GM23338 (cell line): Measurements from ENCODE around the gene ENTPD5. TPM values are rescaled to one million over a fixed set of nuclear protein-coding genes. Genes with fewer than 3 reads are reported as not detected.

ENCODE experiments used
- ATAC-seq: fragments of 200-7000 bp; cut with Tn5 transposase; 3 replicates; pipeline ENCODE4 v1.9.1; 2020
- DNase-seq: peaks from one replicate; pipeline ENCODE4 v3.0.0-alpha.2; 2015; ENCODE audit warnings: low spot score
- H2AFZ ChIP-seq: fragments of 200-600 bp; sonication (generic); 2 replicates; pipeline ENCODE4 v1.8.0; 2016; ENCODE audit warnings: antibody characterized with exemption, mild to moderate bottlenecking, moderate library complexity
- H3F3A ChIP-seq: fragments of 200-600 bp; sonication (generic); replicated peaks from 2 replicates; pipeline ENCODE4 v1.8.0; 2017; ENCODE audit warnings: antibody characterized with exemption, mixed run types, low read depth
- H3K27ac ChIP-seq: fragments of 200-600 bp; sonication (generic); 2 replicates; pipeline ENCODE4 v1.6.1; 2016; ENCODE audit warnings: low read depth
- H3K27me3 ChIP-seq: fragments of 200-600 bp; sonication (generic); 2 replicates; pipeline ENCODE4 v1.8.0; 2016; ENCODE audit warnings: mild to moderate bottlenecking, mixed run types, moderate library complexity; ENCODE audit not compliant: insufficient read depth
- H3K36me3 ChIP-seq: fragments of 200-600 bp; sonication (generic); 2 replicates; pipeline ENCODE4 v1.8.0; 2016; ENCODE audit warnings: mild to moderate bottlenecking; ENCODE audit not compliant: insufficient read depth
- H3K4me1 ChIP-seq: fragments of 200-600 bp; sonication (generic); 2 replicates; pipeline ENCODE4 v1.8.0; 2016; ENCODE audit warnings: mild to moderate bottlenecking, moderate library complexity; ENCODE audit not compliant: insufficient read depth
- H3K4me2 ChIP-seq: fragments of 200-600 bp; sonication (generic); 2 replicates; pipeline ENCODE4 v1.7.1; 2017; ENCODE audit warnings: mixed run types
- H3K4me3 ChIP-seq: fragments of 200-600 bp; sonication (generic); 2 replicates; pipeline ENCODE4 v1.6.1; 2016; ENCODE audit warnings: mixed run types
- H3K79me2 ChIP-seq: fragments of 200-600 bp; sonication (generic); replicated peaks from 2 replicates; pipeline ENCODE4 v1.8.0; 2017; ENCODE audit warnings: mild to moderate bottlenecking; ENCODE audit not compliant: insufficient read depth
- H3K9me2 ChIP-seq: fragments of 200-600 bp; sonication (generic); 2 replicates; pipeline ENCODE4 v1.8.0; 2017; ENCODE audit not compliant: insufficient read depth
- H4K20me1 ChIP-seq: fragments of 200-600 bp; sonication (generic); replicated peaks from 2 replicates; pipeline ENCODE4 v1.8.0; 2017; ENCODE audit warnings: mild to moderate bottlenecking; ENCODE audit not compliant: insufficient read depth
- H3K27ac Mint-ChIP-seq: 2 replicates; pipeline ENCODE4 v1.8.0; 2020; ENCODE audit warnings: inconsistent platforms, mild to moderate bottlenecking, moderate library complexity, mixed read lengths
- H3K27me3 Mint-ChIP-seq: 3 replicates; pipeline ENCODE4 v1.8.0; 2022; ENCODE audit warnings: low read depth, mild to moderate bottlenecking, moderate library complexity, mixed read lengths, inconsistent platforms; ENCODE audit not compliant: insufficient read depth, poor library complexity
- H3K36me3 Mint-ChIP-seq: 3 replicates; pipeline ENCODE4 v1.8.0; 2021; ENCODE audit warnings: low read depth, mild to moderate bottlenecking, inconsistent platforms, moderate library complexity, mixed read lengths
- H3K4me1 Mint-ChIP-seq: 3 replicates; pipeline ENCODE4 v1.8.0; 2020; ENCODE audit warnings: mild to moderate bottlenecking, inconsistent platforms, mixed read lengths
- H3K4me3 Mint-ChIP-seq: 3 replicates; pipeline ENCODE4 v1.8.0; 2021; ENCODE audit warnings: moderate library complexity, mild to moderate bottlenecking, inconsistent platforms, mixed read lengths
- H3K9me3 Mint-ChIP-seq: 3 replicates; pipeline ENCODE4 v1.8.0; 2020; ENCODE audit warnings: moderate library complexity, mild to moderate bottlenecking, inconsistent platforms, mixed read lengths
- CREB1 ChIP-seq: fragments of 250-450 bp; sonication (Bioruptor Pico); IDR thresholded peaks from 2 replicates; pipeline ENCODE4 v1.5.0; 2020; ENCODE audit warnings: low read depth, mild to moderate bottlenecking, moderate library complexity
- EZH2 ChIP-seq: fragments of 200-600 bp; sonication (generic); IDR thresholded peaks from one replicate; pipeline ENCODE4 v1.8.0; 2017; ENCODE audit warnings: antibody characterized with exemption, mild to moderate bottlenecking, low read depth; ENCODE audit not compliant: unreplicated experiment
- EZH2phosphoT487 ChIP-seq: fragments of 200-600 bp; sonication (generic); IDR thresholded peaks from one replicate; pipeline ENCODE4 v1.8.1; 2018; ENCODE audit warnings: antibody characterized with exemption; ENCODE audit not compliant: unreplicated experiment
- JUNB ChIP-seq: IDR thresholded peaks from one replicate; pipeline ENCODE4 v1.6.1; 2016; ENCODE audit warnings: antibody characterized with exemption; ENCODE audit not compliant: unreplicated experiment
- NANOG ChIP-seq: IDR thresholded peaks from 2 replicates; pipeline ENCODE4 v1.6.1; 2016; ENCODE audit warnings: antibody characterized with exemption, borderline replicate concordance
- POLR2AphosphoS5 ChIP-seq: IDR thresholded peaks from 2 replicates; pipeline ENCODE4 v1.6.1; 2016; ENCODE audit warnings: antibody characterized with exemption, low read depth
- STAT1 ChIP-seq: IDR thresholded peaks from one replicate; pipeline ENCODE4 v1.6.1; 2016; ENCODE audit warnings: antibody characterized with exemption; ENCODE audit not compliant: unreplicated experiment
- ZNF114 ChIP-seq: fragments of 250-450 bp; sonication (Bioruptor Pico); IDR thresholded peaks from 2 replicates; pipeline ENCODE4 v1.5.0; 2020; ENCODE audit warnings: mild to moderate bottlenecking, moderate library complexity
- ZNF331 ChIP-seq: fragments of 250-450 bp; sonication (Bioruptor Pico); IDR thresholded peaks from 2 replicates; pipeline ENCODE4 v1.5.0; 2020; ENCODE audit warnings: low read depth, mild to moderate bottlenecking, moderate library complexity
- polyA plus RNA-seq: library from polyadenylated mRNA; unstranded; fragments of >200 nt; fragmentation: Nextera tagmentation; extraction: Ambion mirVana; gene quantifications from 2 replicates; pipeline ENCODE4 v1.2.1, GENCODE V29; 2016
- total RNA-seq: library from RNA; depleted of rRNA; stranded (reverse); fragments of >200 nt; shearing (Covaris generic); gene quantifications from 2 replicates; pipeline ENCODE4 v1.2.3, GENCODE V29; 2014
- TF ChIP-seq, protein P1 (sequence below): fragments of 250-450 bp; sonication (Bioruptor Pico); IDR thresholded peaks from 2 replicates; pipeline ENCODE4 v1.5.0; 2020; ENCODE audit warnings: mild to moderate bottlenecking, moderate library complexity
- TF ChIP-seq, protein P2 (sequence below): IDR thresholded peaks from one replicate; pipeline ENCODE4 v1.6.1; 2018; ENCODE audit warnings: antibody characterized with exemption; ENCODE audit not compliant: unreplicated experiment
- TF ChIP-seq, protein P3 (sequence below): IDR thresholded peaks from 2 replicates; pipeline ENCODE4 v1.6.1; 2016; ENCODE audit warnings: antibody characterized with exemption
- TF ChIP-seq, protein P4 (sequence below), 2 experiments: fragments of 200-600 bp in 1 of 2; sonication (generic) in 1 of 2; conservative IDR thresholded peaks; 2 replicates each; pipeline versions ENCODE4 v1.5.1 to v1.6.1; 2016 to 2017; ENCODE audit warnings: antibody characterized with exemption in 2 of 2, low read depth in 2 of 2, mild to moderate bottlenecking in 2 of 2, moderate library complexity in 1 of 2

The ENTPD5 gene
- total and polyA plus RNA-seq, 2 experiments from 2014 or later, result 4.6 to 5.5 TPM

DNA sequence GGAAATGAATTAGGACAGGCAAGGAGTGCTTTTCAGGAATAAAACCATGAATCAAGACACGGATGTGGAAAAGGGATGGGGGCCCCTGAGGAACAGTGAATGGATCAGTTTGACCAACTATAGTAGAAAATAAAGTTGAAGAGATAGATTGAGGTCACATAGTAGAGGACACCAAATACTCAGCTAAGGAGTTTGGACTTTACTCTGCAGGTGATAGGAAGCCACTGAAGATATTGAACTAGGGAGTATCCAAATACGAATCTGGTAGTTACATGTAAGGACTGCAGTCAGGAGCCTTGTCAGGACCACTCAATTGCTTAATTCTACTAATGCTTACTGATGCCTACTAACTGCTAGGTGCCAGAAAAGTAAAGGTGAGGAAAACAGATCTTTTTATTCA lies 20.4 kb downstream of the ENTPD5 start:
- no peak overlapping the region for H3K4me2 ChIP-seq

More for the DNA sequence above, 20.4 kb downstream of the ENTPD5 start:
- Histone ChIP-seq H3F3A (no peaks in the 10 kb centered on the region), H4K20me1 (no peaks in the 10 kb centered on the region; the same call in 1 of the 2 replicates), H3K27me3 (no peaks in the 10 kb centered on the region), H3K36me3 (no peaks in the 10 kb centered on the region), H2AFZ (no peak overlapping the region), H3K27ac (no peak overlapping the region), H3K79me2 (no peaks in the 10 kb centered on the region), H3K9me2 (no peaks in the 10 kb centered on the region), H3K4me1 (no peaks in the 10 kb centered on the region), H3K4me3 (no peak overlapping the region)
- DNase-seq (no peak), ATAC-seq (no peak)
- TF ChIP-seq, protein P1, sequence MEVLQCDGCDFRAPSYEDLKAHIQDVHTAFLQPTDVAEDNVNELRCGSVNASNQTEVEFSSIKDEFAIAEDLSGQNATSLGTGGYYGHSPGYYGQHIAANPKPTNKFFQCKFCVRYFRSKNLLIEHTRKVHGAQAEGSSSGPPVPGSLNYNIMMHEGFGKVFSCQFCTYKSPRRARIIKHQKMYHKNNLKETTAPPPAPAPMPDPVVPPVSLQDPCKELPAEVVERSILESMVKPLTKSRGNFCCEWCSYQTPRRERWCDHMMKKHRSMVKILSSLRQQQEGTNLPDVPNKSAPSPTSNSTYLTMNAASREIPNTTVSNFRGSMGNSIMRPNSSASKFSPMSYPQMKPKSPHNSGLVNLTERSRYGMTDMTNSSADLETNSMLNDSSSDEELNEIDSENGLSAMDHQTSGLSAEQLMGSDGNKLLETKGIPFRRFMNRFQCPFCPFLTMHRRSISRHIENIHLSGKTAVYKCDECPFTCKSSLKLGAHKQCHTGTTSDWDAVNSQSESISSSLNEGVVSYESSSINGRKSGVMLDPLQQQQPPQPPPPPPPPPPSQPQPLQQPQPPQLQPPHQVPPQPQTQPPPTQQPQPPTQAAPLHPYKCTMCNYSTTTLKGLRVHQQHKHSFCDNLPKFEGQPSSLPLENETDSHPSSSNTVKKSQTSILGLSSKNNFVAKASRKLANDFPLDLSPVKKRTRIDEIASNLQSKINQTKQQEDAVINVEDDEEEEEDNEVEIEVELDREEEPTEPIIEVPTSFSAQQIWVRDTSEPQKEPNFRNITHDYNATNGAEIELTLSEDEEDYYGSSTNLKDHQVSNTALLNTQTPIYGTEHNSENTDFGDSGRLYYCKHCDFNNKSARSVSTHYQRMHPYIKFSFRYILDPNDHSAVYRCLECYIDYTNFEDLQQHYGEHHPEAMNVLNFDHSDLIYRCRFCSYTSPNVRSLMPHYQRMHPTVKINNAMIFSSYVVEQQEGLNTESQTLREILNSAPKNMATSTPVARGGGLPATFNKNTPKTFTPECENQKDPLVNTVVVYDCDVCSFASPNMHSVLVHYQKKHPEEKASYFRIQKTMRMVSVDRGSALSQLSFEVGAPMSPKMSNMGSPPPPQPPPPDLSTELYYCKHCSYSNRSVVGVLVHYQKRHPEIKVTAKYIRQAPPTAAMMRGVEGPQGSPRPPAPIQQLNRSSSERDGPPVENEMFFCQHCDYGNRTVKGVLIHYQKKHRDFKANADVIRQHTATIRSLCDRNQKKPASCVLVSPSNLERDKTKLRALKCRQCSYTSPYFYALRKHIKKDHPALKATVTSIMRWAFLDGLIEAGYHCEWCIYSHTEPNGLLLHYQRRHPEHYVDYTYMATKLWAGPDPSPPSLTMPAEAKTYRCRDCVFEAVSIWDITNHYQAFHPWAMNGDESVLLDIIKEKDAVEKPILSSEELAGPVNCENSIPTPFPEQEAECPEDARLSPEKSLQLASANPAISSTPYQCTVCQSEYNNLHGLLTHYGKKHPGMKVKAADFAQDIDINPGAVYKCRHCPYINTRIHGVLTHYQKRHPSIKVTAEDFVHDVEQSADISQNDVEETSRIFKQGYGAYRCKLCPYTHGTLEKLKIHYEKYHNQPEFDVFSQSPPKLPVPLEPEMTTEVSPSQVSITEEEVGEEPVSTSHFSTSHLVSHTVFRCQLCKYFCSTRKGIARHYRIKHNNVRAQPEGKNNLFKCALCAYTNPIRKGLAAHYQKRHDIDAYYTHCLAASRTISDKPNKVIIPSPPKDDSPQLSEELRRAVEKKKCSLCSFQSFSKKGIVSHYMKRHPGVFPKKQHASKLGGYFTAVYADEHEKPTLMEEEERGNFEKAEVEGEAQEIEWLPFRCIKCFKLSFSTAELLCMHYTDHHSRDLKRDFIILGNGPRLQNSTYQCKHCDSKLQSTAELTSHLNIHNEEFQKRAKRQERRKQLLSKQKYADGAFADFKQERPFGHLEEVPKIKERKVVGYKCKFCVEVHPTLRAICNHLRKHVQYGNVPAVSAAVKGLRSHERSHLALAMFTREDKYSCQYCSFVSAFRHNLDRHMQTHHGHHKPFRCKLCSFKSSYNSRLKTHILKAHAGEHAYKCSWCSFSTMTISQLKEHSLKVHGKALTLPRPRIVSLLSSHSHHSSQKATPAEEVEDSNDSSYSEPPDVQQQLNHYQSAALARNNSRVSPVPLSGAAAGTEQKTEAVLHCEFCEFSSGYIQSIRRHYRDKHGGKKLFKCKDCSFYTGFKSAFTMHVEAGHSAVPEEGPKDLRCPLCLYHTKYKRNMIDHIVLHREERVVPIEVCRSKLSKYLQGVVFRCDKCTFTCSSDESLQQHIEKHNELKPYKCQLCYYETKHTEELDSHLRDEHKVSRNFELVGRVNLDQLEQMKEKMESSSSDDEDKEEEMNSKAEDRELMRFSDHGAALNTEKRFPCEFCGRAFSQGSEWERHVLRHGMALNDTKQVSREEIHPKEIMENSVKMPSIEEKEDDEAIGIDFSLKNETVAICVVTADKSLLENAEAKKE (CRISPR knock-in tag), result no peak
- no peak for TF ChIP-seq EZH2phosphoT487
- no peak for TF ChIP-seq JUNB
- TF ChIP-seq ZNF114 (CRISPR knock-in tag), result no peak
- no peak for TF ChIP-seq POLR2AphosphoS5
- TF ChIP-seq EZH2, result no peak
- TF ChIP-seq NANOG, result no peak
- TF ChIP-seq, protein P2, sequence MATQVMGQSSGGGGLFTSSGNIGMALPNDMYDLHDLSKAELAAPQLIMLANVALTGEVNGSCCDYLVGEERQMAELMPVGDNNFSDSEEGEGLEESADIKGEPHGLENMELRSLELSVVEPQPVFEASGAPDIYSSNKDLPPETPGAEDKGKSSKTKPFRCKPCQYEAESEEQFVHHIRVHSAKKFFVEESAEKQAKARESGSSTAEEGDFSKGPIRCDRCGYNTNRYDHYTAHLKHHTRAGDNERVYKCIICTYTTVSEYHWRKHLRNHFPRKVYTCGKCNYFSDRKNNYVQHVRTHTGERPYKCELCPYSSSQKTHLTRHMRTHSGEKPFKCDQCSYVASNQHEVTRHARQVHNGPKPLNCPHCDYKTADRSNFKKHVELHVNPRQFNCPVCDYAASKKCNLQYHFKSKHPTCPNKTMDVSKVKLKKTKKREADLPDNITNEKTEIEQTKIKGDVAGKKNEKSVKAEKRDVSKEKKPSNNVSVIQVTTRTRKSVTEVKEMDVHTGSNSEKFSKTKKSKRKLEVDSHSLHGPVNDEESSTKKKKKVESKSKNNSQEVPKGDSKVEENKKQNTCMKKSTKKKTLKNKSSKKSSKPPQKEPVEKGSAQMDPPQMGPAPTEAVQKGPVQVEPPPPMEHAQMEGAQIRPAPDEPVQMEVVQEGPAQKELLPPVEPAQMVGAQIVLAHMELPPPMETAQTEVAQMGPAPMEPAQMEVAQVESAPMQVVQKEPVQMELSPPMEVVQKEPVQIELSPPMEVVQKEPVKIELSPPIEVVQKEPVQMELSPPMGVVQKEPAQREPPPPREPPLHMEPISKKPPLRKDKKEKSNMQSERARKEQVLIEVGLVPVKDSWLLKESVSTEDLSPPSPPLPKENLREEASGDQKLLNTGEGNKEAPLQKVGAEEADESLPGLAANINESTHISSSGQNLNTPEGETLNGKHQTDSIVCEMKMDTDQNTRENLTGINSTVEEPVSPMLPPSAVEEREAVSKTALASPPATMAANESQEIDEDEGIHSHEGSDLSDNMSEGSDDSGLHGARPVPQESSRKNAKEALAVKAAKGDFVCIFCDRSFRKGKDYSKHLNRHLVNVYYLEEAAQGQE, result no peak
- TF ChIP-seq, protein P3, sequence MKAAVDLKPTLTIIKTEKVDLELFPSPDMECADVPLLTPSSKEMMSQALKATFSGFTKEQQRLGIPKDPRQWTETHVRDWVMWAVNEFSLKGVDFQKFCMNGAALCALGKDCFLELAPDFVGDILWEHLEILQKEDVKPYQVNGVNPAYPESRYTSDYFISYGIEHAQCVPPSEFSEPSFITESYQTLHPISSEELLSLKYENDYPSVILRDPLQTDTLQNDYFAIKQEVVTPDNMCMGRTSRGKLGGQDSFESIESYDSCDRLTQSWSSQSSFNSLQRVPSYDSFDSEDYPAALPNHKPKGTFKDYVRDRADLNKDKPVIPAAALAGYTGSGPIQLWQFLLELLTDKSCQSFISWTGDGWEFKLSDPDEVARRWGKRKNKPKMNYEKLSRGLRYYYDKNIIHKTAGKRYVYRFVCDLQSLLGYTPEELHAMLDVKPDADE, result no peak
- TF ChIP-seq ZNF331 (CRISPR knock-in tag), result no peak
- TF ChIP-seq CREB1 (CRISPR knock-in tag), result no peak
- TF ChIP-seq STAT1, result no peak
- TF ChIP-seq, protein P4, sequence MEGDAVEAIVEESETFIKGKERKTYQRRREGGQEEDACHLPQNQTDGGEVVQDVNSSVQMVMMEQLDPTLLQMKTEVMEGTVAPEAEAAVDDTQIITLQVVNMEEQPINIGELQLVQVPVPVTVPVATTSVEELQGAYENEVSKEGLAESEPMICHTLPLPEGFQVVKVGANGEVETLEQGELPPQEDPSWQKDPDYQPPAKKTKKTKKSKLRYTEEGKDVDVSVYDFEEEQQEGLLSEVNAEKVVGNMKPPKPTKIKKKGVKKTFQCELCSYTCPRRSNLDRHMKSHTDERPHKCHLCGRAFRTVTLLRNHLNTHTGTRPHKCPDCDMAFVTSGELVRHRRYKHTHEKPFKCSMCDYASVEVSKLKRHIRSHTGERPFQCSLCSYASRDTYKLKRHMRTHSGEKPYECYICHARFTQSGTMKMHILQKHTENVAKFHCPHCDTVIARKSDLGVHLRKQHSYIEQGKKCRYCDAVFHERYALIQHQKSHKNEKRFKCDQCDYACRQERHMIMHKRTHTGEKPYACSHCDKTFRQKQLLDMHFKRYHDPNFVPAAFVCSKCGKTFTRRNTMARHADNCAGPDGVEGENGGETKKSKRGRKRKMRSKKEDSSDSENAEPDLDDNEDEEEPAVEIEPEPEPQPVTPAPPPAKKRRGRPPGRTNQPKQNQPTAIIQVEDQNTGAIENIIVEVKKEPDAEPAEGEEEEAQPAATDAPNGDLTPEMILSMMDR (conservative IDR thresholded peaks at IDR 0.05; ENCODE audit: low read depth in 2 of 2), result no peak
- no peaks in the 10 kb centered on the region for H3K9me3 Mint-ChIP-seq
- H3K27me3 Mint-ChIP-seq, result peaks cover 2% of the 10 kb centered on the region
- no peak overlapping the region for H3K4me3 Mint-ChIP-seq
- no peaks in the 10 kb centered on the region for H3K4me1 Mint-ChIP-seq
- H3K27ac Mint-ChIP-seq, result no peak overlapping the region
- no peaks in the 10 kb centered on the region for H3K36me3 Mint-ChIP-seq
